GM12878 (cell line): Measurements from ENCODE around the gene PDCD10.

Experiments used
- FOS ChIP-seq: IDR thresholded peaks from 3 replicates; pipeline ENCODE4 v1.6.1; 2011; ENCODE audit warnings: borderline replicate concordance; ENCODE audit not compliant: insufficient read length; ENCODE audit errors: extremely low read depth
- JUNB ChIP-seq: IDR thresholded peaks from 2 replicates; pipeline ENCODE4 v1.6.1; 2016; ENCODE audit warnings: antibody characterized with exemption, mild to moderate bottlenecking
- REST ChIP-seq: IDR thresholded peaks from 2 replicates; pipeline ENCODE4 v1.6.1; 2012; ENCODE audit warnings: mild to moderate bottlenecking, low read depth, low read length
- SIX5 ChIP-seq: IDR thresholded peaks from 2 replicates; pipeline ENCODE4 v1.6.1; 2011; ENCODE audit warnings: mild to moderate bottlenecking, low read depth, low read length, moderate library complexity; ENCODE audit not compliant: severe bottlenecking

- no peak for TF ChIP-seq SIX5
- no peak for TF ChIP-seq JUNB
- no peak for TF ChIP-seq REST
- no peak for TF ChIP-seq FOS
Measured at GRCh38 chr3:167736997-167737396, 2.3 kb upstream of the PDCD10 start.
